Measurements from ENCODE around the gene MEF2C. TPM values are rescaled to one million over a fixed set of nuclear protein-coding genes. Genes with fewer than 3 reads are reported as not detected.

Gene MEF2C
- total and polyA plus RNA-seq, 2 experiments from 2014 or later: 0.97 to 1.6 TPM

DNA sequence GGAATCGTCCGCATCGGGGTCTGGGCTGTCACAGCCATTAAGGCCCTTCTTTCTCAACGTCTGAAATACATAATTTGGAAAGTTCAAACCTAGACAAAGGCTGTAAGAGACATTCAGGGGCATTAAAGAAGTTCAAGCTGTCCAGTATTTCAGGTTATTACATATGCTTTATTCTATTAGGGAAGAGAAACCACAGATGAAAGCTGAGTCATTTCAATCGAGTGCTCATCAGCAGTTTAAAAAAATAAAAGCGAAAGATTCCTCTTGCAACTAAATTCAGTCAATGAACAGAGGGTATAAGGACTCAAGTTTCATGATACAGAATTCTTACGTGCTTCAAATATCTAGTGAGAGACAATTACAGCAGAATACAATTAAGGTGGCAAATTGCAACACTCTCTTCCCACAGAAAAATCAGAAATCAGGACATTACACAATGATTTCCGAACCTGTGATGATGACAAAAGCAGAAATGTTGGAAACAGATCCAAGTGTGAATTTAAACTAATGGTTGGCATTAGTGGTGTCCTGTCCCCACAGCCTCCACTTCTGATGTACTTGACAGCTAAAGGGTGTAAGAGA, 121.6 kb downstream of the MEF2C start:
- H3K36me3 Mint-ChIP-seq (ENCODE audit: low read depth): no peaks in the 10 kb centered on the region
- no peak for DNase-seq (ENCODE audit: low spot score)
- H3K27me3 Mint-ChIP-seq (ENCODE audit: insufficient read depth, low read depth, poor library complexity): no peaks in the 10 kb centered on the region
- Histone ChIP-seq H3K79me2 (replicated peaks; ENCODE audit: insufficient read depth) (no peaks in the 10 kb centered on the region), H3K27me3 (ENCODE audit: insufficient read depth) (no peaks in the 10 kb centered on the region), H3F3A (replicated peaks; ENCODE audit: low read depth) (no peaks in the 10 kb centered on the region), H3K9me2 (ENCODE audit: insufficient read depth) (no peaks in the 10 kb centered on the region), H3K4me2 (no peak overlapping the region), H3K36me3 (ENCODE audit: insufficient read depth) (no peaks in the 10 kb centered on the region), H2AFZ (peak overlapping the region; percentile 63; the same call in 1 of the 2 replicates), H3K4me3 (no peak overlapping the region), H4K20me1 (replicated peaks; ENCODE audit: insufficient read depth) (no peaks in the 10 kb centered on the region), H3K27ac (ENCODE audit: low read depth) (no peak overlapping the region), H3K4me1 (ENCODE audit: insufficient read depth) (peaks cover 6% of the 10 kb centered on the region; the same call in 1 of the 2 replicates)
- no peak for ATAC-seq
- TF ChIP-seq, protein P1, sequence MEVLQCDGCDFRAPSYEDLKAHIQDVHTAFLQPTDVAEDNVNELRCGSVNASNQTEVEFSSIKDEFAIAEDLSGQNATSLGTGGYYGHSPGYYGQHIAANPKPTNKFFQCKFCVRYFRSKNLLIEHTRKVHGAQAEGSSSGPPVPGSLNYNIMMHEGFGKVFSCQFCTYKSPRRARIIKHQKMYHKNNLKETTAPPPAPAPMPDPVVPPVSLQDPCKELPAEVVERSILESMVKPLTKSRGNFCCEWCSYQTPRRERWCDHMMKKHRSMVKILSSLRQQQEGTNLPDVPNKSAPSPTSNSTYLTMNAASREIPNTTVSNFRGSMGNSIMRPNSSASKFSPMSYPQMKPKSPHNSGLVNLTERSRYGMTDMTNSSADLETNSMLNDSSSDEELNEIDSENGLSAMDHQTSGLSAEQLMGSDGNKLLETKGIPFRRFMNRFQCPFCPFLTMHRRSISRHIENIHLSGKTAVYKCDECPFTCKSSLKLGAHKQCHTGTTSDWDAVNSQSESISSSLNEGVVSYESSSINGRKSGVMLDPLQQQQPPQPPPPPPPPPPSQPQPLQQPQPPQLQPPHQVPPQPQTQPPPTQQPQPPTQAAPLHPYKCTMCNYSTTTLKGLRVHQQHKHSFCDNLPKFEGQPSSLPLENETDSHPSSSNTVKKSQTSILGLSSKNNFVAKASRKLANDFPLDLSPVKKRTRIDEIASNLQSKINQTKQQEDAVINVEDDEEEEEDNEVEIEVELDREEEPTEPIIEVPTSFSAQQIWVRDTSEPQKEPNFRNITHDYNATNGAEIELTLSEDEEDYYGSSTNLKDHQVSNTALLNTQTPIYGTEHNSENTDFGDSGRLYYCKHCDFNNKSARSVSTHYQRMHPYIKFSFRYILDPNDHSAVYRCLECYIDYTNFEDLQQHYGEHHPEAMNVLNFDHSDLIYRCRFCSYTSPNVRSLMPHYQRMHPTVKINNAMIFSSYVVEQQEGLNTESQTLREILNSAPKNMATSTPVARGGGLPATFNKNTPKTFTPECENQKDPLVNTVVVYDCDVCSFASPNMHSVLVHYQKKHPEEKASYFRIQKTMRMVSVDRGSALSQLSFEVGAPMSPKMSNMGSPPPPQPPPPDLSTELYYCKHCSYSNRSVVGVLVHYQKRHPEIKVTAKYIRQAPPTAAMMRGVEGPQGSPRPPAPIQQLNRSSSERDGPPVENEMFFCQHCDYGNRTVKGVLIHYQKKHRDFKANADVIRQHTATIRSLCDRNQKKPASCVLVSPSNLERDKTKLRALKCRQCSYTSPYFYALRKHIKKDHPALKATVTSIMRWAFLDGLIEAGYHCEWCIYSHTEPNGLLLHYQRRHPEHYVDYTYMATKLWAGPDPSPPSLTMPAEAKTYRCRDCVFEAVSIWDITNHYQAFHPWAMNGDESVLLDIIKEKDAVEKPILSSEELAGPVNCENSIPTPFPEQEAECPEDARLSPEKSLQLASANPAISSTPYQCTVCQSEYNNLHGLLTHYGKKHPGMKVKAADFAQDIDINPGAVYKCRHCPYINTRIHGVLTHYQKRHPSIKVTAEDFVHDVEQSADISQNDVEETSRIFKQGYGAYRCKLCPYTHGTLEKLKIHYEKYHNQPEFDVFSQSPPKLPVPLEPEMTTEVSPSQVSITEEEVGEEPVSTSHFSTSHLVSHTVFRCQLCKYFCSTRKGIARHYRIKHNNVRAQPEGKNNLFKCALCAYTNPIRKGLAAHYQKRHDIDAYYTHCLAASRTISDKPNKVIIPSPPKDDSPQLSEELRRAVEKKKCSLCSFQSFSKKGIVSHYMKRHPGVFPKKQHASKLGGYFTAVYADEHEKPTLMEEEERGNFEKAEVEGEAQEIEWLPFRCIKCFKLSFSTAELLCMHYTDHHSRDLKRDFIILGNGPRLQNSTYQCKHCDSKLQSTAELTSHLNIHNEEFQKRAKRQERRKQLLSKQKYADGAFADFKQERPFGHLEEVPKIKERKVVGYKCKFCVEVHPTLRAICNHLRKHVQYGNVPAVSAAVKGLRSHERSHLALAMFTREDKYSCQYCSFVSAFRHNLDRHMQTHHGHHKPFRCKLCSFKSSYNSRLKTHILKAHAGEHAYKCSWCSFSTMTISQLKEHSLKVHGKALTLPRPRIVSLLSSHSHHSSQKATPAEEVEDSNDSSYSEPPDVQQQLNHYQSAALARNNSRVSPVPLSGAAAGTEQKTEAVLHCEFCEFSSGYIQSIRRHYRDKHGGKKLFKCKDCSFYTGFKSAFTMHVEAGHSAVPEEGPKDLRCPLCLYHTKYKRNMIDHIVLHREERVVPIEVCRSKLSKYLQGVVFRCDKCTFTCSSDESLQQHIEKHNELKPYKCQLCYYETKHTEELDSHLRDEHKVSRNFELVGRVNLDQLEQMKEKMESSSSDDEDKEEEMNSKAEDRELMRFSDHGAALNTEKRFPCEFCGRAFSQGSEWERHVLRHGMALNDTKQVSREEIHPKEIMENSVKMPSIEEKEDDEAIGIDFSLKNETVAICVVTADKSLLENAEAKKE (CRISPR knock-in tag; IDR thresholded peaks at IDR 0.05): no peak
- H3K27ac Mint-ChIP-seq: no peak overlapping the region
- H3K9me3 Mint-ChIP-seq: no peaks in the 10 kb centered on the region
- peaks cover 11% of the 10 kb centered on the region for H3K4me1 Mint-ChIP-seq
- H3K4me3 Mint-ChIP-seq: no peak overlapping the region

DNA sequence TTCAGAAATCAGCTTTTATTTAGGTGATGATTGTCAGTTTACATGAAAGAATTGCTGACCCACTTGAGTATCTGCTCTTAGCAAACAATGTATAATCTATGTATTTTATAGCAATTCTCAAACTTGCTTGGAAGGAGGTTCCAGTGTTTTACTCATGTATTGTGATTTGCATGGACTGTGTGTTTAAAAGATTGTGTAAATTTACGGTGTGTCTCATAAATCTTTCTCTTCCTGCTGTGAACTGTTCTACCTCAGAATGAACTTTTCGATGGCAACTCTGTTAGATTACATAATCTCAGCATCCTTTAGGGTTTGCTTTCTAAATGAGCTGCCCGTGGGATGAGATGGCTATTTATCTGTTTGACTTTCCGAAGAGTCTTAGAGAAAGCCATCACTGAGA, 122.5 kb downstream of the MEF2C start:
- H3K36me3 Mint-ChIP-seq (ENCODE audit: low read depth): no peaks in the 10 kb centered on the region

More for the DNA sequence above, 122.5 kb downstream of the MEF2C start:
- ATAC-seq: no peak
- H3K4me3 ChIP-seq: no peak overlapping the region
- Mint-ChIP-seq H3K27me3 (ENCODE audit: insufficient read depth, low read depth, poor library complexity) (no peaks in the 10 kb centered on the region), H3K4me3 (no peak overlapping the region), H3K27ac (no peak overlapping the region), H3K4me1 (peaks cover 11% of the 10 kb centered on the region), H3K9me3 (no peaks in the 10 kb centered on the region)
- H3K36me3 ChIP-seq (ENCODE audit: insufficient read depth): no peaks in the 10 kb centered on the region
- H3K4me1 ChIP-seq (ENCODE audit: insufficient read depth): peaks cover 6% of the 10 kb centered on the region; the same call in 1 of the 2 replicates
- H2AFZ ChIP-seq: peak overlapping the region; percentile 63; the same call in 1 of the 2 replicates
- H4K20me1 ChIP-seq (replicated peaks; ENCODE audit: insufficient read depth): no peaks in the 10 kb centered on the region
- H3F3A ChIP-seq (replicated peaks; ENCODE audit: low read depth): no peaks in the 10 kb centered on the region
- no peaks in the 10 kb centered on the region for H3K27me3 ChIP-seq (ENCODE audit: insufficient read depth)
- H3K9me2 ChIP-seq (ENCODE audit: insufficient read depth): no peaks in the 10 kb centered on the region
- TF ChIP-seq JUNB (IDR thresholded peaks at IDR 0.05; ENCODE audit: unreplicated experiment) (no peak), POLR2AphosphoS5 (IDR thresholded peaks at IDR 0.05; ENCODE audit: low read depth) (no peak), EZH2phosphoT487 (IDR thresholded peaks at IDR 0.05; ENCODE audit: unreplicated experiment) (no peak), EZH2 (IDR thresholded peaks at IDR 0.05; ENCODE audit: low read depth, unreplicated experiment) (no peak), ZNF331 (CRISPR knock-in tag; IDR thresholded peaks at IDR 0.05; ENCODE audit: low read depth) (no peak), ZNF114 (CRISPR knock-in tag; IDR thresholded peaks at IDR 0.05) (no peak), NANOG (IDR thresholded peaks at IDR 0.05; ENCODE audit: borderline replicate concordance) (no peak)
- H3K4me2 ChIP-seq: no peak overlapping the region
- no peaks in the 10 kb centered on the region for H3K79me2 ChIP-seq (replicated peaks; ENCODE audit: insufficient read depth)
- no peak overlapping the region for H3K27ac ChIP-seq (ENCODE audit: low read depth)
- no peak for DNase-seq (ENCODE audit: low spot score)
